NOMO-1 treated with dmso at 0.1 percent for 144 hours (cell line): Measurements from ENCODE around the gene ATRX.
"Not testable (repeated sequence)": the region's sequence is repeated elsewhere in the genome, so short reads cannot be mapped to it uniquely, and the experiment has no call there.

Experiments
- DNase-seq: peaks from one replicate; lab custom pipeline; 2025; ENCODE audit not compliant: unreplicated experiment; lab: John Stamatoyannopoulos, UW

Gene ATRX, protein sequence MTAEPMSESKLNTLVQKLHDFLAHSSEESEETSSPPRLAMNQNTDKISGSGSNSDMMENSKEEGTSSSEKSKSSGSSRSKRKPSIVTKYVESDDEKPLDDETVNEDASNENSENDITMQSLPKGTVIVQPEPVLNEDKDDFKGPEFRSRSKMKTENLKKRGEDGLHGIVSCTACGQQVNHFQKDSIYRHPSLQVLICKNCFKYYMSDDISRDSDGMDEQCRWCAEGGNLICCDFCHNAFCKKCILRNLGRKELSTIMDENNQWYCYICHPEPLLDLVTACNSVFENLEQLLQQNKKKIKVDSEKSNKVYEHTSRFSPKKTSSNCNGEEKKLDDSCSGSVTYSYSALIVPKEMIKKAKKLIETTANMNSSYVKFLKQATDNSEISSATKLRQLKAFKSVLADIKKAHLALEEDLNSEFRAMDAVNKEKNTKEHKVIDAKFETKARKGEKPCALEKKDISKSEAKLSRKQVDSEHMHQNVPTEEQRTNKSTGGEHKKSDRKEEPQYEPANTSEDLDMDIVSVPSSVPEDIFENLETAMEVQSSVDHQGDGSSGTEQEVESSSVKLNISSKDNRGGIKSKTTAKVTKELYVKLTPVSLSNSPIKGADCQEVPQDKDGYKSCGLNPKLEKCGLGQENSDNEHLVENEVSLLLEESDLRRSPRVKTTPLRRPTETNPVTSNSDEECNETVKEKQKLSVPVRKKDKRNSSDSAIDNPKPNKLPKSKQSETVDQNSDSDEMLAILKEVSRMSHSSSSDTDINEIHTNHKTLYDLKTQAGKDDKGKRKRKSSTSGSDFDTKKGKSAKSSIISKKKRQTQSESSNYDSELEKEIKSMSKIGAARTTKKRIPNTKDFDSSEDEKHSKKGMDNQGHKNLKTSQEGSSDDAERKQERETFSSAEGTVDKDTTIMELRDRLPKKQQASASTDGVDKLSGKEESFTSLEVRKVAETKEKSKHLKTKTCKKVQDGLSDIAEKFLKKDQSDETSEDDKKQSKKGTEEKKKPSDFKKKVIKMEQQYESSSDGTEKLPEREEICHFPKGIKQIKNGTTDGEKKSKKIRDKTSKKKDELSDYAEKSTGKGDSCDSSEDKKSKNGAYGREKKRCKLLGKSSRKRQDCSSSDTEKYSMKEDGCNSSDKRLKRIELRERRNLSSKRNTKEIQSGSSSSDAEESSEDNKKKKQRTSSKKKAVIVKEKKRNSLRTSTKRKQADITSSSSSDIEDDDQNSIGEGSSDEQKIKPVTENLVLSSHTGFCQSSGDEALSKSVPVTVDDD (N-terminal part only)

GRCh38 chrX:77785486-77786364, at the start of gene ATRX:
TSS of gene ATRX (minus strand) at chrX:77786216. CDS start at chrX:77786001, 215 bp downstream.
- peak; percentile 60 for DNase-seq

GRCh38 chrX:77831544-77831943, 45.5 kb upstream of the ATRX start:
- not testable (repeated sequence) for DNase-seq

DNA sequence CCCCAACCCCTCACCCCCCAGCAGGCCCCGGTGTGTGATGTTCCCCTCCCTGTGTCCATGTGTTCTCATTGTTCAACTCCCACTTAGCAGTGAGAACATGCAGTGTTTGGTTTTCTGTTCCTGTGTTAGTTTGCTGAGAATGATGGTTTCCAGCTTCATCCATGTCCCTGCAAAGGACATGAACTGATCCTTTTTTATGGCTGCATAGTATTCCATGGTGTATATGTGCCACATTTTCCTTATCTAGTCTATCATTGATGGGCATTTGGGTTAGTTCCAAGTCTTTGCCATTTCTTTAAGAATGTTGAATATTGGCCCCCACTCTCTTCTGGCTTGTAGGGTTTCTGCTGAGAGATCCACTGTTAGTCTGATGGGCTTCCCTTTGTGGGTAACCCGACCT, 36.0 kb upstream of the ATRX start:
- DNase-seq = not testable (repeated sequence)

GRCh38 chrX:77820091-77820727, 34.2 kb upstream of the ATRX start:
- no peak for DNase-seq

- DNase-seq = no peak
Measured at GRCh38 chrX:77814210-77814609, 28.2 kb upstream of the ATRX start.

DNA sequence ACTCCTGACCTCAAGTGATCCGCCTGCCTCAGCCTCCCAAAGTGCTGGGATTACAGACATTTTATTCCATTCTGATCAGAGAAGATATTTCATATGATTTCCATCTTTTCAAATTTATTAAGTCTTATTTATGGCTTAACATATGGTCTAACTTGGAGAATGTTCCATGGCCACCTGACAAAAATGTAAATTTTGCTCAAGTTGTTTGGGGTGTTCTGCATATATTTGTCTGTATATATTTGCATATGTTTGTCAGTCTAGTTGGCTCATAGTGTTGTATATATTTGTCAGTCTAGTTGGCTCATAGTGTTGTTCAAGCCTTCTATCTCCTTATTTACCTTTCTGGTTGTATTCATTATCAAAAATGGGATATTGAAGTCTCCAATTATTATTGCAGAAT, 16.2 kb upstream of the ATRX start:
- no peak for DNase-seq

DNA sequence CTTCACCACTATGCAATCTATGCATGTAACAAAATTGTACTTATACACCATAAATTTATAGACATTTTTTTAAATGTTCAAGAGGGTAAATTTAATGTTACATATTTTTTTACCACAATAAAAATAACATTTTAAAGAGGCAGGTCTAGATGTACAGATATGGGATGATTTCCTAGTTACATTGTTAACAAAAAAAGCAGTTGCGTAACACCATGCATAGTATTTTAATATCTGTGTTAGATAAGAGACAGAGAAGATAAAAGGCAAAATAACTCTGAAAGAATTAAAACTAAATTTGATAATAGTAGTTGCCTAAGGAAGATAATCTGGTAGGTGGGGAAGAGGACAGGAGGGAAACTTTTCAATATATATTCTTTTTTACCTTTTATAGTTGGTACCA, 9.1 kb upstream of the ATRX start:
- DNase-seq = no peak

DNA sequence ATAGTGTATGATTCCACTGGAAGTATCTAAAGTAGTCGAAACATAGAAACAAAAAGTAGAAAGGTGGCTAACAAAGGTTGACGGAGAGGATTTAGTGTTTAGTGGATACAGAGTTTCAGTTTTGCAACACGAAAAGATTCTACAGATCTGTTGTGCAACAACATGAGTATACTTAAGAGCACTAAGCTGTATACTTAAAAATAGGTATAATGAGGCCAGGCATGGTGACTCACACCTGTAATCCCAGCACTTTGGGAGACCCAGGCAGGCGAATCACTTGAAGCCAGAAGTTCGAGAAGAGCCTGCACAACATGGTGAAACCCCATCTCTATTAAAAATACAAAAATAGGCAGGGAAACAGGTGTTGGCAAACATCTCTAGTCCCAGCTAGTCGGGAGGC, 7.9 kb upstream of the ATRX start:
- DNase-seq = no peak

DNA sequence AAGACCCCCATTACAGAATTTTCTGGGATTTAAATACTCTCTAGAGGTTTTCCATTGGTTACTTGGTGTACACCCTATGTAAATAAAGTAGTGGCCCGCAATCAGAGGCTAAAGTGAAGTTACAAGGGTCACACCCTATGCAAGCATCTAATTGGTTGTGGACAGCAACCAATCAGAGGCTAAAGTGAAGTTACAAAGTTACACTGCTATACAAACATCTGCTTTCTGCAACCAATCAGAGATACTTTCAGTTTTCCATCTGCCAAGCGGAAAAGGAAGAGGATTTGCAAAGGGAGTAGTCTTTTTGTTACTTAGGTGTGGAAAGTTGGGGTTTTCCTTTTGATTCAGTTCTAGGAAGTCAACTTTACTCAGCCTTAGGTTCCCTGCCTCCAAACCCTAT, 2.0 kb upstream of the ATRX start:
- DNase-seq = no peak

DNA sequence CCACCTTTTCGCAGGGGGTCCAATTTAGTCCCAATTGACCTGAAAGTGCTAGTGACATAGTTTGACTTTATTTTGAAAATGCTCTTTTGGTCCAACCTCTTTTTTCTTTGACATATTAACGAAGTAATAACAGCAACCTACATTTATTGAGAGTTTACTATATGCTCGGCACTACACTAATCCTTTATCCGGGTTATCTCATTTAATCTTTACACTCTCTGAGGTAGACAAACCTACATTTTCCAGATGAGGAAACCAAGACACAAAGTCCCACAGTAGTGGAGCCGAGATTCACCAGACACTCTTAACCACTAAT, 307 bp upstream of the ATRX start:
- DNase-seq = no peak

DNA sequence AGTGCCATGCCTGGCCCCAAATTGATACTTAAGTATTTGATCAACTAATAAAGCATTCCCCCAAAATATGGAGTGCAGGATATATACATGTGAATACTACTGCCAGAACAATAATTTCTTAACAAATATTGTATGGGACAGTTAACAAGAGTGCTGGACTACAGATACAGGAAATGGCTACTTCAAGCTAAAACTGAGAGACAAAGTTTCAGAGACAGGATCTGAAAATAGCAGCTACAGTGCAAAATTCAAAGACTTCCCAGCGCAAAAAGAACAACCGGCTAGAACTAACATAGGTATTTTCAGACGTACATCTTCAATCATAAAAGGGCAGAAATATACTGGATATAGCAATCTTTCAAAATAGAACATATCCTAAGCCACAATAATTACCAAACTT, 6.3 kb downstream of the ATRX start:
- no peak for DNase-seq

DNA sequence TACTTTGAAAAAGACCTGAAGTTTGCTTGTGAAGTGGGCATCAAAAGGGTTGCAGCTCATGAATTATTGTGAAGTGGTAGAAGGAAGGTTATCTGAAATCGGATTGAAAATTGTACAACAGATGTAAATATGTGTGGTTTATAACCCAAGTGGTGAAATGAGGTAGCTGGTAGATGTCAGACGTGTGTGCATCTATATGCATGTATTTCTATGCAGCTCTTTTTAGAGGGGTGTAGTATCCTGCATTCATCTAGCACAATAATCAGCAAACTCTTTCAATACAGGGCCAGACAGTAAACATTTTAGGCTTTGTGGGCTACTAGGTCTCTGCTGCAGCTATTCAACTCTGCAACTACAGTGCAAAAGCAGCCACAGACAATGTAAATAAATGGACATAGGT, 9.4 kb downstream of the ATRX start:
- no peak for DNase-seq

GRCh38 chrX:77771601-77772000, 14.4 kb downstream of the ATRX start:
- DNase-seq = no peak

GRCh38 chrX:77768787-77769186, 17.2 kb downstream of the ATRX start:
- no peak for DNase-seq

GRCh38 chrX:77766212-77766611, 19.8 kb downstream of the ATRX start:
- not testable (repeated sequence) for DNase-seq

DNA sequence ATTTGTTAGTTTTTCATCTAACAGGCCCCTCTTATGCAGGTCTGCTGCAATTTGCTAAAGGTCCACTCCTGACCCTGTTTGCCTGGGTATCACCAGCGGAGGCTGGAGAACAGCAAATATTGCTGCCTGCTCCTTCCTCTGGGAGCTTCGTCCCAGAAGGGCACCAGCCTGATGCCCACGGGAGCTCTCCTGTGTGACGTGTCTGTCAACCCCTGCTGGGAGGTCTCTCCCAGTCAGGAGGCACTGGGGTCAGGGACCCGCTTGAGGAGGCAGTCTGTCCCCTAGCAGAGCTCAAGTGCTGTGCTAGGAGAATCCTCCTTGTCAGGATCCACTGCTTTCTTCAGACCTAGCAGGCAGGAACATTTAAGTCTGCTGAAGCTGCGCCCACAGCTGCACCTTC, 30.5 kb downstream of the ATRX start:
- DNase-seq = no peak

DNA sequence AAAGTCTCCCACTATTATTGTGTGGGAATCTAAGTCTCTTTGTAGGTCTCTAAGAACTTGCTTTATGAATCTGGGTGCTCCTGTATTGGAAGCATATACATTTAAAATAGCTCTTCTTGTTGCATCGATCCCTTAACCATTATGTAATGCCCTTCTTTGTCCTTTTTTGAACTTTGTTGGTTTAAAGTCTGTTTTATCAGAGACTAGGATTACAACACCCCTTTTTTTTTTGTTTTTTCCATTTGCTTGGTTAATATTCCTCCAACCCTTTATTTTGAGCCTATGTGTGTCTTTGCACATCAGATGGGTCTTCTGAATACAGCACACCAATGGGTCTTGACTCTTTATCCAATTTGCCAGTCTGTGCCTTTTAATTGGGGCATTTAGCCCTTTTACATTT, 32.1 kb downstream of the ATRX start:
- DNase-seq = not testable (repeated sequence)

GRCh38 chrX:77749695-77750094, 36.3 kb downstream of the ATRX start:
- no peak for DNase-seq

GRCh38 chrX:77743720-77744119, 42.3 kb downstream of the ATRX start:
- no peak for DNase-seq
